Upper lobe of right lung (tissue), 1 donor: ENCODE results near the gene CWH43. TPM values are rescaled to one million over a fixed set of nuclear protein-coding genes. Genes with fewer than 3 reads are reported as not detected.

Experiments
- ATAC-seq: fragments of 200-7000 bp; cut with Tn5 transposase; one replicate; pipeline ENCODE4 v1.9.1; 2020; ENCODE audit warnings: mild to moderate bottlenecking, moderate library complexity
- DNase-seq: peaks from one replicate; pipeline ENCODE4 v3.0.0-alpha.2; 2020
- H3K27ac ChIP-seq: fragments of 200-600 bp; one replicate; pipeline ENCODE4 v1.8.0; 2022
- H3K27me3 ChIP-seq: fragments of 200-600 bp; one replicate; pipeline ENCODE4 v1.8.0; 2022; ENCODE audit warnings: mild to moderate bottlenecking
- H3K36me3 ChIP-seq: fragments of 200-600 bp; one replicate; pipeline ENCODE4 v1.8.0; 2022
- H3K4me1 ChIP-seq: fragments of 200-600 bp; one replicate; pipeline ENCODE4 v1.8.0; 2022
- H3K4me3 ChIP-seq: fragments of 200-600 bp; one replicate; pipeline ENCODE4 v1.8.0; 2022; ENCODE audit warnings: mild to moderate bottlenecking
- H3K9me3 ChIP-seq: fragments of 200-600 bp; one replicate; pipeline ENCODE4 v1.8.0; 2022
- intact Hi-C: fragments of 100-400 bp; cut with DNase I; formaldehyde crosslinking; loops from one replicate; pipeline ENCODE4 v1.11.0; 2022
- total RNA-seq: library from RNA; stranded (reverse); fragmentation: NEBNext Ultra II Directional; extraction: Animal tissue kit (Norgen Biotek cat#: 25700); gene quantifications from one replicate; pipeline ENCODE4 v1.2.1, GENCODE V29; 2021
- TF ChIP-seq, protein P1 (sequence below): fragments of 200-600 bp; IDR thresholded peaks from one replicate; pipeline ENCODE4 v1.8.0; 2022; ENCODE audit warnings: antibody characterized with exemption
- donor health status: DM: no; HTN: yes; CAD: no; lungs with severe emphysema.

CWH43 gene
- total RNA-seq, 1 donor from 2014 or later: not detected

- H3K4me3 ChIP-seq: no peak overlapping the region
Observed at GRCh38 chr4:49018718-49019295, 32.7 kb downstream of the CWH43 start.

GRCh38 chr4:49032440-49033161, 46.5 kb downstream of the CWH43 start:
- Histone ChIP-seq H3K27ac (no peak overlapping the region), H3K4me3 (no peak overlapping the region), H3K4me1 (no peaks in the 10 kb centered on the region), H3K27me3 (peaks cover 11% of the 10 kb centered on the region), H3K9me3 (no peaks in the 10 kb centered on the region), H3K36me3 (no peaks in the 10 kb centered on the region)
- DNase-seq: no peak
- no peak for ATAC-seq
- intact Hi-C loops: no loop called here
- TF ChIP-seq, protein P1, sequence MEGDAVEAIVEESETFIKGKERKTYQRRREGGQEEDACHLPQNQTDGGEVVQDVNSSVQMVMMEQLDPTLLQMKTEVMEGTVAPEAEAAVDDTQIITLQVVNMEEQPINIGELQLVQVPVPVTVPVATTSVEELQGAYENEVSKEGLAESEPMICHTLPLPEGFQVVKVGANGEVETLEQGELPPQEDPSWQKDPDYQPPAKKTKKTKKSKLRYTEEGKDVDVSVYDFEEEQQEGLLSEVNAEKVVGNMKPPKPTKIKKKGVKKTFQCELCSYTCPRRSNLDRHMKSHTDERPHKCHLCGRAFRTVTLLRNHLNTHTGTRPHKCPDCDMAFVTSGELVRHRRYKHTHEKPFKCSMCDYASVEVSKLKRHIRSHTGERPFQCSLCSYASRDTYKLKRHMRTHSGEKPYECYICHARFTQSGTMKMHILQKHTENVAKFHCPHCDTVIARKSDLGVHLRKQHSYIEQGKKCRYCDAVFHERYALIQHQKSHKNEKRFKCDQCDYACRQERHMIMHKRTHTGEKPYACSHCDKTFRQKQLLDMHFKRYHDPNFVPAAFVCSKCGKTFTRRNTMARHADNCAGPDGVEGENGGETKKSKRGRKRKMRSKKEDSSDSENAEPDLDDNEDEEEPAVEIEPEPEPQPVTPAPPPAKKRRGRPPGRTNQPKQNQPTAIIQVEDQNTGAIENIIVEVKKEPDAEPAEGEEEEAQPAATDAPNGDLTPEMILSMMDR: peak; percentile 25

More at GRCh38 chr4:49018718-49019295, 32.7 kb downstream of the CWH43 start:
- no peak for DNase-seq
- no peak for ATAC-seq
- H3K36me3 ChIP-seq: no peaks in the 10 kb centered on the region
- TF ChIP-seq, protein P1: no peak
- peaks cover 4% of the 10 kb centered on the region for H3K9me3 ChIP-seq
- intact Hi-C loops: no loop called here
- H3K4me1 ChIP-seq: no peaks in the 10 kb centered on the region
- no peaks in the 10 kb centered on the region for H3K27me3 ChIP-seq
- H3K27ac ChIP-seq: no peak overlapping the region

- Histone ChIP-seq H3K27ac (no peak overlapping the region), H3K4me1 (no peaks in the 10 kb centered on the region), H3K27me3 (peaks cover 11% of the 10 kb centered on the region), H3K4me3 (no peak overlapping the region), H3K36me3 (no peaks in the 10 kb centered on the region), H3K9me3 (no peaks in the 10 kb centered on the region)
- DNase-seq (no peak), ATAC-seq (no peak)
- TF ChIP-seq, protein P1: no peak
- intact Hi-C loops: no loop called here
Observed at GRCh38 chr4:49036528-49036927, 50.5 kb downstream of the CWH43 start.

GRCh38 chr4:49044270-49044669, 58.2 kb downstream of the CWH43 start:
- H3K4me1 ChIP-seq: no peaks in the 10 kb centered on the region

GRCh38 chr4:49058306-49058705, 72.2 kb downstream of the CWH43 start:
- Histone ChIP-seq H3K4me1 (no peaks in the 10 kb centered on the region), H3K9me3 (peaks cover 14% of the 10 kb centered on the region), H3K36me3 (no peaks in the 10 kb centered on the region), H3K4me3 (no peak overlapping the region), H3K27me3 (no peaks in the 10 kb centered on the region), H3K27ac (no peak overlapping the region)
- ATAC-seq (no peak), DNase-seq (no peak)
- intact Hi-C loops: no loop called here
- TF ChIP-seq, protein P1: no peak

More at GRCh38 chr4:49044270-49044669, 58.2 kb downstream of the CWH43 start:
- Histone ChIP-seq H3K27me3 (no peaks in the 10 kb centered on the region), H3K27ac (no peak overlapping the region), H3K9me3 (no peaks in the 10 kb centered on the region), H3K4me3 (no peak overlapping the region), H3K36me3 (no peaks in the 10 kb centered on the region)
- DNase-seq: no peak
- ATAC-seq: no peak
- intact Hi-C loops: no loop called here
- TF ChIP-seq, protein P1: no peak
